GM12872 (cell line): ENCODE measurements around the gene CDHR1.
A peak's percentile ranks its signal among the peaks of the same experiment; 100 is the strongest.

Experiments used
- CTCF ChIP-seq: IDR thresholded peaks from 3 replicates; pipeline ENCODE4 v1.5.1; 2011; ENCODE audit warnings: low read depth, mild to moderate bottlenecking, low read length, moderate library complexity; ENCODE audit not compliant: insufficient read depth

The CDHR1 gene

GRCh38 chr10:84264611-84265141 is 70.3 kb downstream of the CDHR1 start:
- peak; percentile 97 for TF ChIP-seq CTCF

DNA sequence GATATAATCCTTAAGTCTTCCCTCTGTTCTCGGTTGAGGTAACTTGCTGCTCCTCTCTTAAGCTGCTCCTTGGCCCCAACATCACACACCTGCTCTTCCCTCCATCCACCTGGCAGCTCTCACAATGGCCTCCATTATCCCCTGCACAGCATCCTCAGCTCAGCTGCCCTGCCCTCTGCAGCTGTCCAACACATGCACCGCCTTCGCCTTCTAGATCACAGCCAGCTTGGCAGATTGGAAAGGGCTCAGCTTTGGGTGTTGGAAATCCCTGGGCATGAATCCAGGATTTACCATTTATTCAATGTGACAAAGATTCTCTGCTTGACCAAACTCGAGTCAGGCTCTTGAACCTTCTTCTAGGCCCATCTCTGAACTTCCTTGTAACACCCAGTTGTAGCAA is 71.1 kb downstream of the CDHR1 start:
- TF ChIP-seq CTCF: no peak

DNA sequence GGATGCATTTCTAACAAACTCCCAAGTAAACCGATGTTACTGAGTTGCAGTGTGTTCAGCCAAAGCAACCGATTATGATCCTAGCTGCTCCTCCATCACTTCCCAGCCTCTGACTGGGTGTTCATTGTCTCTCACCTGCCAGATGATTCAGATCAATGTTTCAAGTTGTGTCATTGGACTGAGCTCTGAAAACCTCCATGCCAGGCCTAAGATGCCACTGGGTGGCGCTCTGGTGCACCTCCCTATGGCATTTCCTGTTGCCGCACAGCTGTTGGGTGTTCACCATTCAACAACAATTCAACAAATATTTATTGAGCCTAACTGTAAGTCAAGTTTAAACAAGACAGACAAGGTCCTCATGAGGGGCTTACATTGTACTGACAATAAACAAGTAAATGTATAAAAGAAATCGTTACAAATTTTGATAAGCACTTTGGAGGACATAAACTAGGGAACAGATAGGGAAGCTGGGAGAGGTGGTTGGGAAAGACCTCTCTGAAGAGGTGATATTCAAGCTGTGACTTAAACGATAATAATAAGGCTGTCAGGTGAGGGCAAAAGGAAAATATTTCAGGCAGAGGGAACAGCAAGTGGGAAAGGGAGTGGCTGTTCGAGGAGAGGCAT is 73.3 kb downstream of the CDHR1 start:
- peak; percentile 67 for TF ChIP-seq CTCF

- TF ChIP-seq CTCF: no peak
Measured at GRCh38 chr10:84269162-84269561, 74.8 kb downstream of the CDHR1 start.
